ENCODE results near the gene SMG6.

Gene SMG6

DNA sequence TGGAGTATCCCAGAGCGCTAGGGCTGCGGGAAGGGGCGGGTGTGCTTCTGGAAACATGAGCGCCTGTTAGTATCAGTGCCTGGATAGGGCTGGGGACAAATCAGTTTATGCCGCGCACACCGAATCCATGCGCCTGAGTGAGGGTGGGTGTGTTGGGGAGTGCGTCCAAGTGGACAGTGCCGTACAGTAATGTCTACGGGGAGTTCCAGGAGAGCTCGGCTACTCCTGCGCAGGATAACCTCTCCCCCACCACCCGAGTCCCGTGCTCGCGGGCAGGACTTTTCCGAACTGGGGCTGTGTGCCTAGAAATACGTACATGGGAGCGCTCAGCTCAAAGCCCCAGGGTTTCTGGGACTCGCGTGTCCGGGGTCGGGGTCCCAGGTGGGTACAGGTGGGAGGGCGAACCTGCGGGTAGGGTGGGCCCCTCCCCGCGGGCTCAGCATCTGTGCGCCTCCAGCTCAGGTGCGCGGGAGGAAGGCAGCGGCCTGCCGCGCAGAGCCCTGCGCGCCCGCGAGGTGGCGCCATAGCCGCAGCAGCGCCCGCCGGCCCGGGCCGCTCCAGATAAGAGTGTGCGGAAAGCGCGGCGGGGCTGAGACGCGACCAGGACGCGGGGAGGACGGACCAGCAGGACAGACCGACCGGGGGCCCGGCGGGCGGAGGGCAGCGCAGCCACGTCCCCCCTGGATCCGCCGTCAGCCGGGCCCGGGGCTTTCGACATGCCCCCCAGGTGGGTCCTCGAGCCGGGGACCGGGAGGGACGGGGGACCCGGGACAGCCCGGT is 248.9 kb downstream of the SMG6 start, which contains the start of gene HIC1:
Gene HIC1 (plus strand): TSS at position 592 of the 780 bp plus-strand sequence. CDS start 1,588 bp downstream, outside the sequence.
- H3K36me3 ChIP-seq (ENCODE audit: insufficient read depth, low read length) = no peaks in the 10 kb centered on the region
- no peak within 1 kb of the TSS for H2AFZ ChIP-seq (ENCODE audit: low read length)
- no peak for TF ChIP-seq EZH2 (IDR thresholded peaks at IDR 0.05; ENCODE audit: borderline replicate concordance, low read length)
- TF ChIP-seq, protein P1, sequence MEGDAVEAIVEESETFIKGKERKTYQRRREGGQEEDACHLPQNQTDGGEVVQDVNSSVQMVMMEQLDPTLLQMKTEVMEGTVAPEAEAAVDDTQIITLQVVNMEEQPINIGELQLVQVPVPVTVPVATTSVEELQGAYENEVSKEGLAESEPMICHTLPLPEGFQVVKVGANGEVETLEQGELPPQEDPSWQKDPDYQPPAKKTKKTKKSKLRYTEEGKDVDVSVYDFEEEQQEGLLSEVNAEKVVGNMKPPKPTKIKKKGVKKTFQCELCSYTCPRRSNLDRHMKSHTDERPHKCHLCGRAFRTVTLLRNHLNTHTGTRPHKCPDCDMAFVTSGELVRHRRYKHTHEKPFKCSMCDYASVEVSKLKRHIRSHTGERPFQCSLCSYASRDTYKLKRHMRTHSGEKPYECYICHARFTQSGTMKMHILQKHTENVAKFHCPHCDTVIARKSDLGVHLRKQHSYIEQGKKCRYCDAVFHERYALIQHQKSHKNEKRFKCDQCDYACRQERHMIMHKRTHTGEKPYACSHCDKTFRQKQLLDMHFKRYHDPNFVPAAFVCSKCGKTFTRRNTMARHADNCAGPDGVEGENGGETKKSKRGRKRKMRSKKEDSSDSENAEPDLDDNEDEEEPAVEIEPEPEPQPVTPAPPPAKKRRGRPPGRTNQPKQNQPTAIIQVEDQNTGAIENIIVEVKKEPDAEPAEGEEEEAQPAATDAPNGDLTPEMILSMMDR (IDR thresholded peaks at IDR 0.05; ENCODE audit: low read length) = peak; percentile 79
- no peaks in the 10 kb centered on the region for H4K20me1 ChIP-seq (ENCODE audit: insufficient read depth, low read length)
- H3K27ac ChIP-seq (ENCODE audit: low read depth, low read length, poor library complexity, severe bottlenecking) = no peak within 1 kb of the TSS
- peak within 1 kb of the TSS; percentile 67 for H3K4me3 ChIP-seq (ENCODE audit: low read depth, low read length, poor library complexity, severe bottlenecking)
- H3K79me2 ChIP-seq (ENCODE audit: insufficient read depth, low read length) = no peaks in the 10 kb centered on the region
- H3K9ac ChIP-seq (ENCODE audit: low read length) = peak within 1 kb of the TSS; percentile 41; the same call in 1 of the 2 replicates
- peak within 1 kb of the TSS; percentile 77 for H3K4me2 ChIP-seq (ENCODE audit: low read length)
- H3K9me2 ChIP-seq (ENCODE audit: low read depth, low read length) = no peaks in the 10 kb centered on the region
- no peaks in the 10 kb centered on the region for H3F3A ChIP-seq (ENCODE audit: insufficient read depth, low read length)
- no peaks in the 10 kb centered on the region for H3K27me3 ChIP-seq (ENCODE audit: insufficient read depth, low read length)
- H3K4me1 ChIP-seq (ENCODE audit: insufficient read depth, low read length, severe bottlenecking) = peaks cover 55% of the 10 kb centered on the region
- H3K9me3 ChIP-seq (ENCODE audit: low read length) = no peaks in the 10 kb centered on the region

DNA sequence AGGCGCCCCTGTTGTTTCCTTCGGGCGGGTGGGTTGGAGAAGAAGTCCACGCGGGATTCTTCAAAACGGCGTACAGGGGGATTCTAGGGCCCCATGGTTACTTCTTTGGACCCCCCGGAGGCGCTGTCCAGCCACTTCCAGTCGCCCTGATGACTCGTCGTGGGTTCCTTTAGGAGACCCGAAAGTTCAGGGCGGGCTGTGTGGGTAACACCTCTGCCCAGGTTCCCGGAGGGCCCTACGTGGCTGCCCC is 249.4 kb downstream of the SMG6 start:
- Histone ChIP-seq H3K9ac (ENCODE audit: low read length) (peak overlapping the region; percentile 41; the same call in 1 of the 2 replicates), H3K4me3 (ENCODE audit: low read depth, low read length, poor library complexity, severe bottlenecking) (peak overlapping the region; percentile 67), H3K4me1 (ENCODE audit: insufficient read depth, low read length, severe bottlenecking) (peaks cover 54% of the 10 kb centered on the region), H3K9me2 (ENCODE audit: low read depth, low read length) (no peaks in the 10 kb centered on the region), H3K9me3 (ENCODE audit: low read length) (no peaks in the 10 kb centered on the region), H3K27ac (ENCODE audit: low read depth, low read length, poor library complexity, severe bottlenecking) (no peak overlapping the region), H3K36me3 (ENCODE audit: insufficient read depth, low read length) (no peaks in the 10 kb centered on the region), H3K27me3 (ENCODE audit: insufficient read depth, low read length) (no peaks in the 10 kb centered on the region), H4K20me1 (ENCODE audit: insufficient read depth, low read length) (no peaks in the 10 kb centered on the region), H3K79me2 (ENCODE audit: insufficient read depth, low read length) (no peaks in the 10 kb centered on the region), H2AFZ (ENCODE audit: low read length) (no peak overlapping the region), H3K4me2 (ENCODE audit: low read length) (peak overlapping the region; percentile 77), H3F3A (ENCODE audit: insufficient read depth, low read length) (no peaks in the 10 kb centered on the region)
- TF ChIP-seq, protein P1 (IDR thresholded peaks at IDR 0.05; ENCODE audit: low read length) = no peak
- TF ChIP-seq EZH2 (IDR thresholded peaks at IDR 0.05; ENCODE audit: borderline replicate concordance, low read length) = no peak

DNA sequence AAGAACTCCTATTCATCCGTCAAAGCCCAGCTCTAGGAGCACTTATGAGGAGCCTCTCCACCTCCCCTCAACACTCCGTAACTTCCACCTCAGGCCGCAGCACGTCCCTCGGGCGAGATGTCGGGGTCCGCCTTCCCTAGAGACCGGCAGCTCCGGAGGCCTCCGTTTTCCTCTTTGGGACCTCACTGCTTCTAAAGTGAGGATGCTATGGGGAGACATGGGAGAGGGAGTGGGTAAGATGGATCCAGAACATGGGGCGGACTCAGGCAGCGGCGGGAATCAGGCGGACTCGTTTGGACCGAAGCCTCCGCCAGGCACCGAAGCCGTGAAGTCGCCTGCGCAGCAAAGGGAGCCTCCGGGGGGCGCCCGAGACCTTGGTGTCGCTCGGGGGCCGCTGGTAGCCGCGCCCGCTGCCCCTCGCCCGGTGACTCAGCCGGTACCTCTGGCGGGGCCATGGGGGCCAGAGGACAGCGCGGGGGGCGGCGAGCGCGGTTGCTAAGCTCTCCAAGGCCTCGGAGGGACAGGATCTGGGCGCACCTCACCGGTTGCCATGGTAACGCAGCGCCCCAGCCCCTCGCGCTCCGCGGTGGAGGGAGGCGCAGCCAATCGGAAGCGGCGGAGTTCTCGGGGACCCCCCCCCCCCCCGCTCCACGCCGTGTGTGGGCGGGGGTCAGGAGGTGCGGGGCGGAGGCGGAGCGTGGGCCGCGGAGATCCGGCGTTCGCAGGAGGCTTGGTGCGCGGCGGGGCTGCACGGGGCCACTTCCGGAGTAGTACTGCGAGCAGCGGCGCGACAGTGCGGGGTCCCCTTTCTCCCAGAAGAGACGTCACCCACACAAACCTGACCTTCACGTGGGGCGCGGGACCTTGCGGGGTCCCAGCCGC is 250.0 kb downstream of the SMG6 start:
- Histone ChIP-seq H3K4me2 (ENCODE audit: low read length) (peak overlapping the region; percentile 77), H3K9me3 (ENCODE audit: low read length) (no peaks in the 10 kb centered on the region), H3K36me3 (ENCODE audit: insufficient read depth, low read length) (no peaks in the 10 kb centered on the region), H3K4me1 (ENCODE audit: insufficient read depth, low read length, severe bottlenecking) (peaks cover 51% of the 10 kb centered on the region), H3K27me3 (ENCODE audit: insufficient read depth, low read length) (no peaks in the 10 kb centered on the region), H2AFZ (ENCODE audit: low read length) (no peak overlapping the region), H3K79me2 (ENCODE audit: insufficient read depth, low read length) (no peaks in the 10 kb centered on the region), H4K20me1 (ENCODE audit: insufficient read depth, low read length) (no peaks in the 10 kb centered on the region), H3F3A (ENCODE audit: insufficient read depth, low read length) (no peaks in the 10 kb centered on the region), H3K9me2 (ENCODE audit: low read depth, low read length) (no peaks in the 10 kb centered on the region), H3K4me3 (ENCODE audit: low read depth, low read length, poor library complexity, severe bottlenecking) (peak overlapping the region; percentile 67), H3K9ac (ENCODE audit: low read length) (peak overlapping the region; percentile 41; the same call in 1 of the 2 replicates), H3K27ac (ENCODE audit: low read depth, low read length, poor library complexity, severe bottlenecking) (no peak overlapping the region)
- TF ChIP-seq, protein P1 (IDR thresholded peaks at IDR 0.05; ENCODE audit: low read length) = peak; percentile 77
- no peak for TF ChIP-seq EZH2 (IDR thresholded peaks at IDR 0.05; ENCODE audit: borderline replicate concordance, low read length)

Data from OCI-LY1 (cell line).